Fibroblast of upper back skin (primary cell): ENCODE results near the gene COL4A2.

ENCODE experiments used
- DNase-seq: peaks from one replicate; pipeline ENCODE4 v3.0.0-alpha.2; 2013

Gene COL4A2

DNA sequence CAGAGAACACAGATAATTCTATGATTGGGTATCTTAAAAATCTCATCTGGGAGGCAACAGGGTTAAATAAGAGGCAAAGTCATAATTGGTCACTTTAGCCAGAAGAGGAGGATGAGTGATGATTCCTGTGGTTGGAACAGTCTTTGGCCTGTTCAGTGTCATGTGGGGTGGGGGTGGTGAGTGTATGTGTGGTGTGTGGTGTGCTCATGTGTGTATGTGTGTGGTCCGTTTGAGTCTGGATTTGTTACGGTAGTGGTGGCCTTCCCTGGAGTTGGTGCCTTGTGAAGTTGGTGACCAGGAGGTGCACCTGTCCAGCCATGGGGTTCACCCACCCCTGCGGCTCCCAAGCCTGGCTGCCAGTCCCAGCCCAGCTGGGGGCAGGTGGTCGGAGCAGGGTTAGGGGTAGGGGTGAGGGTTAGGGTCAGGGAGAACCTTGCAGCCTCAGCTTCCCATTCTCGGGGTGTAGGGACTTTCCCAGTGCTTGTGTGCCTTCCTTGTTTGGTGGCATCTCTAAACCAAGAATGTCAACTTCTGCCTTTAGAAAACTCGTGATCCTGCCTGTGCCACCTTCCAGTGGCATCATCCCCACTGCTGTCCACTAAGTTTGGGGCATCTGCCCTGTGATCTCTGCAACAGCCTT, 156.9 kb downstream of the COL4A2 start:
- no peak for DNase-seq

DNA sequence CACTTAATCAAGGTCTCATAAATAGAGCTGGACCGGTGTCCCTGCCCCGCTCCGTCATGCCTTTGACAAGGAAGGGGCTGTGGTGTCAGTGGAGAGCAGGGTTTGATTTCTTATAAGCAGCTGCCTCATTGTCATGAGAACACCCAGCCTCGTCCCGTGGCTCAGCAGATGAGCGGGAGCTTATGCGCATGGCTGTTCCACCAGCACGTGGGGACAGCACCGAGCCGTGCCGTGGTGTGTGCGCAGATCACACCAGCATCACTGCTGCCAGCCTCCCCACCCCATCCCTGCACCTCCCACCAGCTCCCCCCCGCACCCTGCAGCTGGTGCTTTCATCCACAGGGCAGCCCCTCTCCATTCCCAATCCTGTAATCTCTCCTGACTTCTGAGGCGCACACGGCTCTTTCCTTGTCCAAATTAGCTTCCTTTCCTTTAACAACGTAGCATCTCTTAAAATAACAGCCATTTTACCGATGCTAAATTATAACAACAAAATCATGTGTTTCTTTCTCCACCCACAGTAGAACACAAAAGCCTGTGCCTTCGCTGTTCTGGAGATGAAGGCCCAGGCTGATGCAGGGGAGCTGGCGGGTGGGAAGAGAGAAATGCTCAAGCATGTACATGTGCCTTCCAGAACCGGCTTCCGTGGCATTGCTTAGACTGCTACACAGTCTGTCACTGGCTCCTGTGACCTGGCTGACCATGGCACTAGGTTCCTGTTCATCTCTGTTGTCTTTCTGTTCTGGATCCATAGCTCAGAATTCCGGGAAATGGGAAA, 157.7 kb downstream of the COL4A2 start:
- no peak for DNase-seq

DNA sequence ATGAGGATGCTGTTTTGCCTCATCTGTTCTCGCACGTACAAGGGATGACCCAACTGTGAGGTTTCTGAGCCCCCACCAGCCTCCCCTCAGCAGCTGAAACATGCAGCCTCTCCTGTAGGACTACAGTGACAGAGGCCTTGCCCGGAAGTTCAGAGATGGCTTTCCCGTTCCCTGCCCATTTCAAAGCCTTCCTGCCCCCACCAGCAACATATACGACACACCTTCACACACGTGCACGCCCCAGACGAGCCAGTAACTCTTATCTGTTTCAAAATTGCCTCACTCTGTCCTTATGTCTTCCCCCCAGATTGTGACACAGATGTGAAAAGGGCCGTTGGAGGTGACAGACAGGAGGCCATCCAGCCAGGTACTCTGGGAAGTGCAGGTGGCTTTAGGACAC, 158.6 kb downstream of the COL4A2 start:
- DNase-seq, result no peak

DNA sequence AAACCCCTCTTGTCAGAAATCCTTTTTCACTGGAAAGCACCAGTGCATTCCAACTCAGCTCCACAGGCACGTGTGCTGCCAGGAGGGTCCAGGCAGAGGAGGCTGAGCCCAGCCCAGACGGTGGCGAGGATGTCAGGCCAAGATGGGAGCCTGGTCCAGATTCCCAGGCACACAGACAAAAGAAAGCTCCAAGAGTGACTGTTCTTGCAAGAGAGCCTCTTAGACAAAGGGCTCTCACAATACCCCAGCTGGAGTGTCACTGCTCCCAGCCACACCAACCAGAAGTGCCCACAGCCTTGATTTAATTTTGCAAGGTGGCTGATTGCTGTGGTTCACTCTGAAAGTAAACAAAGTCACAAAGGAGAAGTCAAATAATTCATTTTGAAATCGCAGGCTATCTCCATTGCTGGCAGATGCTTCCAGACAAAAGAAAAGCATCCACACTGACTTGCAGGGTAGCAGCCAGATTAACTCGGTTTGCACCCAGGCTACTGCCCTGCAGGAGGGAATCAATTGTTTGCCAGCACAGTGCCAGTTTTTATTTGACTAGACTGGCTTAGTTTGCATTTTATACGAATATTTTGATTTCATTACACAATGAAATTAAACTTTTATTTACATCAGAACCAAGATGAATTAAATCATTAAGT, 159.3 kb downstream of the COL4A2 start:
- DNase-seq, result no peak

DNA sequence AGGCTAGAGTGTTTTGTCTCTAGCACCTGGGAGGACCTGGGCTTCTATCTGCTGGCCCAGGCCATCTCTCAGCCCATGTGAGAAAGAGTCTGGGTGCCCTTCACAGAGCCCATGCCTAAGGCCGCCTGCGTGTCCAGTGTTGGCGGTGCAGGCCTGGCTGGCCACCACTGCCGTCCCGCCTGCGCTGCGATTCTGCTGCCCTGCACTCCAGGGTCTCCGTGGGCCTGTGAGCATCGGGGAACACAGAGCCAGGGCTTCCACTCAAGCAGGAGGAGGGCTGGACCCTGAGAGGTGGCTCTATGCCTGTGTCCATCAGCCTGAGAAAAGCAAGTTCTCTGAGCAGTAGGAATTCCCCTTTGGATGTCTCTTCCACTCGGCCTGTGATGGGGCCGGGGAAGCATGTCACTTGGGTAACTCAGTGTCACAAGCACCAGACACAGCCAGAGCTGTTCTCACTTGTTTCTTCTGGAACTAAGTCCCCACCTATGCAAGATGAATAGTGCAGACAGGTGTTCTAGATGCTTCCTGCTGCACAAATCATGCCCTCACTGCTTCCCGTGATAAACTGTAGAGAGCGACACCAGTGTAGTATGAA, 160.5 kb downstream of the COL4A2 start:
- DNase-seq, result no peak

DNA sequence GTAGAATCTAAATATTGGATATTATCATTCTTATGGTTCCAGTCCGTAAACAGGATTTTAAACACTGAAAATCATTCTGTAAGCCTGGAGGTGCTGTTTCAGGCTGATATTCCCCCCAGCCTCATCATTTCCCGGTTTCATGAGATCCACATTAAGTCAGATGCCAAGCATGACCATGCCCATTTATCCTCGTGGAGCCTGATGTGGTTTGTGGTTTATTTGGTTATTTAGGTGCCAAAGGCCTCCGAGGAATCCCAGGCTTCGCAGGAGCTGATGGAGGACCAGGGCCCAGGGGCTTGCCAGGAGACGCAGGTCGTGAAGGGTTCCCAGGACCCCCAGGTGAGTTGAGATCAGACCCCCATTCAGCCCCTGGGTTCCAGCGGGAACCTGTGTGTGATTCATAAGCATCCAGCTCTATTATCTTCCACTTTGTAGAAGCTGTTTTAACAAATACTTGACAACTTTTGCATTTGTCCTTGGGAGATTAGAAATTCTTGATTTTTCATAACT, 162.0 kb downstream of the COL4A2 start:
- no peak for DNase-seq

DNA sequence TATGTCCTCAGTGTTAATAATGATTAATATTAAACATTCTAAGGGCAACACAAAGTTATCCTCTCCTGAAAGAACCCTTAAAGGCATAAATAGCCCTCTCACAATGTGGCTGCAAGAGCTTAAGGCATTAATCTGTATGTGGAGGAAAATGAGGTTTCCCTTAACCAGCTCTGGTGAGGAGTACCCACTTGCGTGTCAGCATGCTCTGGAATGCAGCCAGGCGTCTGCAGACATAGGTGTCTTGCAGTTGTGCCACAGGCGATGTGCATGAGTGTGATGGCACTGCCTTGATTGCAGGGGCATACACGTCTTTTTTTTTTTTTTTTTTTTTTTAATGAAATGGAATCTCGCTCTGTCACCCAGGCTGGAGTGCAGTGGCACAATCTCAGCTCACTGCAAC, 162.5 kb downstream of the COL4A2 start:
- no peak for DNase-seq

DNA sequence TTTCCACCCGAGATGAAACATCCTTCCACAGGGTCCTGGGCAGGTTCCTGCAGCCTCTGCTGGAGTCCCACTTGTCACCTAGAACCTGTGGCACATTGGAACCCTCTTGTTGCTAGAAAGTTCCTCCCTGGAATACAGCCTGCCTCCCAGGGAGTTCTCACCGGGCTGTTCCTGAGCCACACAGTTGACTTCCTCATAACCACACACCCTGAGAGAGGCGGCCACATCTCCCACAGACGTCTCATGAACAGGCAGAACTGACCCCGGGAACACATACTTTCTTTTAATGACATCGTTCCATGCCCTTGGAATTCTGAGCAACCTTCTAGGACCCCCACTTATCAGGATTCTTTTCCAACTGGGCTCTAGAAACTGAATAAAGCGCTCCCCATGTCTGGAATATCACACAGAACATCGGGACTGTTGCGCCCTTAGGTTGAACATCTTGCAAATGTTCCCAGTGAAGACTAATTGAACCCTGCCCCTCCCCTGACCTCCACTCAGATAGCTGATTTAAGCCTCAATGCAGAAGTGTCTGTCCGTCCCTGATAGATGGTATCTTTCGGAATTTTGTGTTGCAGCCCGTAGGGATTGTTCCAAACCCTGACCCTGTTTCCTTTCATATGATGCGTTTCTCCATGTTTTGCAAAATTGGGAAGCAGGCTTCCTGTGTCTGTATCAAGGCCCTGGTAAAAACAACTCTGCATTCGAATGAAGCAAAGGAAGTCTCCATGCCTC, 163.4 kb downstream of the COL4A2 start:
- DNase-seq, result no peak

DNA sequence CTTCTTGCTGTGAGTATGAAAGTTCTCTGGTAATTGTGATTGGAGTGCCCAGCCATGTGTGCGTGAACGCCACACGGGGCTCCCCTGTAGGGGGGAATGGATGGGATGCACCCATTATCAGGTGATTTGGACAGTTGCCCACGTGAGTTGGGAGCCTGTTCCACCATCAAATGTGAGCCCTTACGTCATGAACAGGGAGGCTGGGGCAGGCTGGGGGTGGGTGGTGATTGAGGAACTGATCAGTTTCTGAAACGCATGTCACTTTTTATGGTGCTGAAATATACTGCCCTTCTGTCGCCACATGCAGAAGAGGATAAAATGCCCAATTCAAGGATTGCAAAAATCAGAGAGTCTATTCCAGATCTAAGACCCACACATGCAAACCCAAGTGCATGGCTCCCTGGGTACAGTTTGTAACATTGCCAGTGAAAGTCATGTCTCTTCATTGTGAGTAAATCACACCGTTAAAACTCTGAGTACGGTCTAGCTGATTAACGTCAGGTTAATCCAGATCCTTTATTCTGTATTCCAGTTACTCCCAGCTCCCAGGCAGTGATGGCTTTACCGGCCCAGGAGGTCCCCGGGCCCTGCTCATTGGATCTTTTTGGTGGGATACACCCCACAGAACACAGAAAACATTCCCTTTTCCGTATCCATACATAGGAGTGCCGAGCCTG, 164.2 kb downstream of the COL4A2 start:
- no peak for DNase-seq

DNA sequence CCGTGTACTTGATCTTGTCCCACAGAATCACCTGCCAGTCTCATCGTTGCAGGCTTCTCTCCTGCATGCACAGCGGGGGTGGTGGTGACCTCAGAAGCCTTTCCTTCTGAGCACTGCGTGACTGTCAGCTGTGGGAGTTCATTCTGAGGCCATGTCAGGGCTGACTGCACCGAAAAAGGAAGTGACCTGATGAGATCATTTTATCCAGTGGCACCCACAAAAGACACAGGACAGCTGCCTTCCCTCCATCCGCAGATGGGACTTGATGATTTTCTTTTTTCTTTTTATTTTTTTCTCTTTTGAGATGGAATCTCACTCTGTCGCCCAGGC, 164.7 kb downstream of the COL4A2 start:
- no peak for DNase-seq

DNA sequence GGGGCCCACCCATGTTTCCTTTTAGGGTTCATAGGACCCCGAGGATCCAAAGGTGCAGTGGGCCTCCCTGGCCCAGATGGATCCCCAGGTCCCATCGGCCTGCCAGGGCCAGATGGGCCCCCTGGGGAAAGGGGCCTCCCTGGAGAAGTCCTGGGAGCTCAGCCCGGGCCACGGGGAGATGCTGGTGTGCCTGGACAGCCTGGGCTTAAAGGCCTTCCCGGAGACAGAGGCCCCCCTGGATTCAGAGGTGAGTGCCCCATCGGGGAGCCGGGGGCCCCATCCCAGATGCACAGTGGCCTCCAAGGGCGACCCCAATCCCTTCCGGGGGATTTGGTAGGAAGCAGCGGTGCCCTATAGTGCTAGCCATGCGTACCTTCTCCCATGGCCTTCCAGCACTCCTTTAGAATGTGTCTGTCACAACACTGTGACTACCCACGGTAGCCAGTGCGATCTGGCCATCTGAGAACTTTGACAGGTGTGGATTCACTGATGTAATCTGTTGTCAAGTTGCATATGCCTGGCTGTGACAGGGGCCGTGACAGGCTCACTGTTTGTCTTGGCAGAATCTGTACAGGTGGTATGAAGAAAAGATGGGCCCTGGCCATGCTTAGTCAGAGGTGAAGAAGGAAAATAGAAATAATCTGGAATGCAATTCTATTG, 165.9 kb downstream of the COL4A2 start:
- DNase-seq, result no peak

DNA sequence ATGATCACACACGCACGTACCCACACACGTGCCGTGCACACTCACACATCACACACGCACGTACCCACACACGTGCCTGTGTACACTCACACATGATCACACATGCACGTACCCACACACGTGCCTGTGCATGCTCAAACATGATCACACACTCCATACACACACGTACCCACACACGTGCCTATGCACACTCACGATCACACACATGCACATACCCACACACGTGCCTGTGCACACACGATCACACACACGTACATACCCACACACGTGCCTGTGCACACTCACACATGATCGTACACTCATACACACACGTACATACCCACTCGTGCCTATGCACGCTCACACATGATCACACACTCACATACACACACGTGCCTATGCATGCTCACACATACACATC, 167.6 kb downstream of the COL4A2 start:
- no peak for DNase-seq

DNA sequence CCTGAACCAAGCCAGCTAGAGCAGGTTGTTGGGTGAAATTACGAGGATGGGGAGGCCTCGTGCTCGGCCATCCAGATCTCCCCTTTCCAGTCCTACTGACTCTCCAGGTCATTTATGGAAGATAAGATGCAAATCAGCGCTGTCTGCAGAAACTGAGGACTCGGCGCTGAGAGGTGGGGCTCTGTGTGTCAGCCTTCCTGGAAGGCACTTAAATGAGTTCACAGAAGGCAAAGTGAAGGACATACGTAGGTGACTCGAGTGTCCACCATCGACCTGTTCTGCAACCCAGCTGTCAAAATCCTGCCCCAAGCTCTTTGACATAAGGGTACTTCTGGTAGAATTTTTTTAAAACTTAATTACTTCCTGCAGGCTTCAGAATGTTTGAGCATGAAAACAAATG, 168.0 kb downstream of the COL4A2 start:
- DNase-seq, result no peak

DNA sequence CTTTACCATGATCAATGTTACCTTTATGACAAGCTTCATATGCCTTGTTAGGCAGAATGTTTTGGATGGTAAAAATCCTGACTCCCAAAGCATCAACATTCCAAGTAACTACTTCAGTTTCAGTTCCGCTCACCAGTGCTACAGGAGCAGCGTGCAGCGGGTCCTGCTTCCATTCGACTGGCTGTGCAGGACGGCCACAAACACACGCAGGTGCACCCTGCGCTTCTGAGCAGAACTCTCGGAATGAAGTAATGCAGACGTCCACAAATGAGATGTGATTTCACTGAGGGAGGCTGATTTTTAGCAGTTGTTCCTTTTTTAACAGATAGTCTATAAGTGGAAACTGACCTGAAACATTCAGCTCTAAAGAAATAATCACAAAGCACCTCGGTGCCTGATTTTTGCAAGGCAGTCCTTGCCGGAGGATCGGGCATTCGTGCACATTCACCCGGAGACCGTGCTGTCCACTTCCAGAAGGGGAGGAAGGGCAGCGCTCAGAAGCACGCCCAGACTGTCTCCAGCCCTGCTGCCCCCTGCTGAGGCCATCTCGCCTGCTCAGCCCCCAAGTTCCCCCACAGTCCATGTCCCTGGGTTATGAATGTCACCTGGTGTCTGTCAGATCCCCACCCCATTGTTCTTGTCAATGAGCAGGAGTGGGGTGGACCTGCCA, 168.6 kb downstream of the COL4A2 start:
- DNase-seq, result no peak

DNA sequence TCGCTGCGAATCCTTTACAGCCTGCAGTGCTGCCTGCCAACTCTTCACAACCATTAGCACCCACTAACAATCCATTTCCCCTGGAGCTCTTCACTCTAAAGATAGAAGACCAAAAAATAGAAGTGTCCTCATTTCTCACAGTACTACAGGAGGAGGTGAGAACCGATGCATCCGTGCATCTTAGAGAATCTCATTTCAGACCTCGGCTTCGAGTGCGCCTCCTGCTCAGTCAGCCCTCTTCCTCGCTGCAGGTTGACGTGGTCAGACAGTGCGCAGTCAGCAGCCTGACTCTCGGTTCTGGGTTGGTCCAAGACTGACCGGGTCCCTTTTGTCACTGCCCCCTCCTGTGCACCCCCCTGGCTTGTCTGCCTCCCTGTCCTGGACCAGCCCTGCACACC, 169.1 kb downstream of the COL4A2 start:
- DNase-seq, result no peak

DNA sequence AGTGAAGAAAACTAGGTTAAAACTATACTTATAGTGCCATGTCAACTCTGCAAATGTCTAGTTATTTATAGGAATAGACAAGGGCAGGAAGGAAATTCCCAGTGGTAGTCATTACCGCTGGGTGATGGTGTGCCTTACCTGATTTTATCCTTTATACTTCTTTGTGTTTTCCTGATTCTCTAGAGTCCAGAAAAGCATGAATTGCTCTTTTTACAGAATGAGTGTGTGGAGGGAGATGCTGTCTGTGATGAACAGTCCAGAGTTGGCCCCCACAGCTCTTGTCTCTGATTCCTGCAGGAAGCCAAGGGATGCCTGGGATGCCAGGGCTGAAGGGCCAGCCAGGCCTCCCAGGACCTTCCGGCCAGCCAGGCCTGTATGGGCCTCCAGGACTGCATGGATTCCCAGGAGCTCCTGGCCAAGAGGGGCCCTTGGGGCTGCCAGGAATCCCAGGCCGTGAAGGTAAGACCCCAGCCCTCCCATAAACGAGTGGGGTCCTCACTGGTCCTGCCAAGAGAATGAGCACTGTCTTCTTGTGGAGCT, 170.7 kb downstream of the COL4A2 start:
- DNase-seq, result no peak

DNA sequence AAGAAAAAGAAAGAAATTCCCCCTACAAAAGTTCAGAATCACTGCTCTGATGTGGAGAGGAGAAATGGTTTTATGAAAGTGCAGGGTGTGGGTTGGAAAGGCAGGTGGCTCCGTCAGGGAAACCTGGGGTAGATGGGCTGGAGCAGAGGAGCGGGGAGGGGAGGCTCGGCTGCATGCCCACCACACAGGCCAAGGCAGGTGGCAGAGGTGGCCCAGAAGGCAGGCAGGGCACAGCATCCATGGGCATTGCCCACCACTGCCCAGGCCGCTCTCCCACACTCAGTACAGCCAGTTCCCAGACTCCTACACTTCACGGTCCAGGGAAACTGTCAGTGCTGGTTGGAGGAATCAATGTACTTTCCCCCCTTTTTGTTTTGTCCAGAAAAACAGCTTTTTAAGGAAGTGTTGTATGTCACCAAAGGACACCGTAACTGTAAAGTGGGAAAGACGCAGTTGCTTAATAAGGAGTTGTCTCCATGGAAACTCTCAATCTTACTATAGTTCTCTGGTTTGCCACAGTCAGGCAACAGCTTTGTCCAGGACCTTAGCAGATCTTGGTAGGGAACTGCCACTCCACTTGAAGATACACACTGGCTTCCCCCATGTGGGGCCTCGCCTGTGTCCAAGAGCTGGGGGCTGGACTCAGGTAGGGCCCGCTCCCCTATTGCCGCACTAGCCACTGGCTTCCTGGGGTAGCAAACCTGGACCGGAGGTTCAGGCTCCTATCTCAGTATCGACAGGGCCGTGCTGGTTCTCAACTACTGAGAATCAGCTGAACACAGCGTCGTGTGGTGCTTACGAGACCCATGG, 171.5 kb downstream of the COL4A2 start:
- no peak for DNase-seq

DNA sequence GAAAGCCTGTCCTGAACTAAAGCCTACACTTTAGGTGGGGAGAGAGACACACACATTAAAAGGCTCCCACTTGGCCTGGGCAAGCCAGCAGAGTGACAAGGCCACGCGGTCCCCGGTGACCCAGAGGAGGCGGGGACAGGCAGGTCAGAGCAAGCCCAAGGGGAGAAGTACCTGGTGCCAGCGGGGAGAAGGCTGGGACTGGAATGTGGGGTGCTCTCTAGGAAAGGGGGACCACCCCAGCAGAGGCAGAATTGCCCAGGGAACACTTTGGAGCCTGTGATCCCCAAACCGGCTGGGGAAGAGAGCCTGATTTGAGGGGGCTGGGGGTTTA, 172.1 kb downstream of the COL4A2 start:
- no peak for DNase-seq

DNA sequence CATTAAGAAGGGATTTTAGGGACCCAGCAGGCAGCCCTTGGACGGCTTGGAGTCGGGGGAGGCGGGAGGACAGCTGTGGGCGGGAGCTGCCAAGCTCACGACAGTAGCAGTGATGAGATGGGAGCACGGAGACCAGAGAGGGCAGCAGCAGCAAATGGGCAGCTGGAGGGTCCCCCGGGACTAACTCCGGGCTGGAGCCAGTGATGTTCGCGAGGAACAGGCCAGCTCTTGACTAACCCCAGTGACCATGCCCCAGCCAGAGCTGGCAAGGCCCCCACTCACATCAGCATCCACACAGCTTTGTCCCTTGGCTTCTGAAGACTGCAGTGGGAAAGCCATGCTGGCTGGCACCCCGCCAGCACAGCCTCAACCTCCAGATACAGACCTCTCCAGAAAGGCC, 172.6 kb downstream of the COL4A2 start:
- DNase-seq, result no peak

DNA sequence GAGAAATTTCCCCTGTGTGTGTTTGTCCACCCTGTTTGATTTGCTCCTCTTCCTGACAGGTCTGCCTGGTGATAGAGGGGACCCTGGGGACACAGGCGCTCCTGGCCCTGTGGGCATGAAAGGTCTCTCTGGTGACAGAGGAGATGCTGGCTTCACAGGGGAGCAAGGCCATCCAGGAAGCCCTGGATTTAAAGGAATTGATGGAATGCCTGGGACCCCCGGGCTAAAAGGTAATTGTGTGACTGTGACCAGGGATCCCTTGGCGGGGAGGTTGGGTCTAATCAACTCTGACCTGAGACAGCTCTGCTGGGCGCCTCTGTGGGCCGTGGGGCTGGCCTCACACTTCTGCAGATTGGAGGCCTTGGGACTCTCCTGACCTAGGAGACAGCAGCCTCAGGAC, 173.1 kb downstream of the COL4A2 start:
- no peak for DNase-seq
